GM18502 (cell line): ENCODE results near the gene MSX2.

Experiments
- ATAC-seq: cut with Tn5 transposase; IDR thresholded peaks from one replicate; pipeline ENCODE4 v1.9.1; 2021; ENCODE audit warnings: mild to moderate bottlenecking; ENCODE audit not compliant: unreplicated experiment, poor library complexity

Gene MSX2

GRCh38 chr5:174717826-174718455 is 6.4 kb upstream of the MSX2 start:
- ATAC-seq = no peak

GRCh38 chr5:174718880-174719610 is 5.3 kb upstream of the MSX2 start:
- no peak for ATAC-seq

DNA sequence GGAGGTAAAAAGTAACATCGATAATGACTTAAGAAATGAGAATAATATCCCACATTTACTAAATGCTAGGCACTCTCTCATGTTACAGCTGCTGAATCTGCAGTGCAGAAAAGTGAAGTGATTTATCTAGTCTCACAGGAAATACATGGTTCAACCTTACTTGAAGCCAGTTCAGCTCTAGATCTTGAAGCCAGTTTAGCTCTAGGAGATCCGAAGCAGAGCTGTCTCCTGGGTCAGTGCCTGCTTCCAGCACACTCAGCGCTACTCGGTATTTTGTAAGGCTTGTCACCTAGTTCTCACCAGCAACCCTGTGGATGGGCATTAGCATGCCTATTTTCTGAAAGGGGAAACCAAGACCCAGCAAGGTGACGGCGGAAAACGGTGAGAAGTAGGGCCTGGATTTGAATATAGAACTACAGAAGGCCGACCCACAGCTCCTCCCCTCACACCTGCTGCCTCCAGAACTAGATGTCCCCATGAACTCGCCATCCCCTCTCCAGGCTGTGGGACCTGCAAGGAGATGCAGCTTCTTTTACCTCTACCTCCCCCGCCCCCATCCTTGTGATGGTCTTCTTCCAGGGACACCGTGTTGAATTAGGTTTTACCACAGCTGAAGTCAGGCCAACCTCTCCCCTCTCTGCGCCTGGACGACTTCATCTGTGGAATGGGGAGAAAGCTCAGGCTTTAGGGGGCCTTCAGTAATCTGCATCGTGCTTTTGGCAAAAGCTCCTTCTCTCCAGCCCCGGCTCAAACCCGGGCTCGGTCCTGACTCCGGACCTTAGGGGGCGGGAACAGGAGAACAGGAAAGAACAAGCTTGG is 4.4 kb upstream of the MSX2 start:
- ATAC-seq = no peak

DNA sequence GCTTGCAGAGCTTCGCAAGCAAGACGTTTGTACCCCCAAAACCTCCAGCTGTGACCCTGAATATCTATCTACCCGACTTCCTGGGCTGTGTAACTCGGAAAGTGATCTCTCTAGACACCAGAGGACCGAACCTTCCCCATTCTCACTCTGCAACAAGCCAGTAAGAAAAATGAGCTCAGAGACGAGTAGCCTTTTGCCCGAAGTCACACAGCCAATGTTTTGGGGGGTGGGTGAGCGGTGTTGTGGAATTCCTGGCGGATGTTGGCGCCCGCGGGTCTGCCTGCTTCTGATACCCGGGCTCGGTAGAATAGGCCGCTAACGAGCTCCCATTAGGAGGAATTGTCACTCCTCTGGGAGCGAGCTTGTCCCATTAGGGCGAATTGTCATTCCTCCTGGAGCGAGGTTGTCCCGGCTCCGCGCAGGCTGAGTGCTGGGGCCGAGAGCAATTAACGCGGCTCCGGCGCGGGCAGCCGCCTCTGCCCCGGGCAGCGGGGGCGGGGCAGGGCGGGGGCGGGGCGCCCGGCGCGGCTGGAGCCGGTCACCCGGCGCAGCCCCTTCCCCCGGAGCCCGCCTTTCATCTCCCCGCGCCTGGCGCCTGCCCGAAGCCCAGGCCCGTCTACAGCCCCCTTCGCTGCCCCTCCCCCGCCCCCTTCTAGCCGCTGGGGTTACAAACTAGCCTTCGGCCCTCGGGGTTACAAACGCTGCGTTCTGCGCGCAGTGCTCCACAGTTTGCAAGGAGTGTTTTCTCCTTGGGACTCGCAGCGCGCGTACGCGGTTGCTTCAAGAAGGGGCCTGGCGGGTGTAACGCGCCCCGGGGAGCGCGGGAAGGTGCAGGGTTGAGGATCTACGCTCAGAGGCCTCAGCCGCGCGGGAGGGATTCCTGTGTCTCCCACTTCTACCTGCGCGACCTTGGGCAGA is 3.5 kb upstream of the MSX2 start:
- ATAC-seq = no peak

GRCh38 chr5:174721530-174722432 is 2.6 kb upstream of the MSX2 start:
- no peak for ATAC-seq

GRCh38 chr5:174722500-174722899 is 1.9 kb upstream of the MSX2 start:
- ATAC-seq = no peak

GRCh38 chr5:174723315-174723978 is 935 bp upstream of the MSX2 start:
- ATAC-seq = no peak

DNA sequence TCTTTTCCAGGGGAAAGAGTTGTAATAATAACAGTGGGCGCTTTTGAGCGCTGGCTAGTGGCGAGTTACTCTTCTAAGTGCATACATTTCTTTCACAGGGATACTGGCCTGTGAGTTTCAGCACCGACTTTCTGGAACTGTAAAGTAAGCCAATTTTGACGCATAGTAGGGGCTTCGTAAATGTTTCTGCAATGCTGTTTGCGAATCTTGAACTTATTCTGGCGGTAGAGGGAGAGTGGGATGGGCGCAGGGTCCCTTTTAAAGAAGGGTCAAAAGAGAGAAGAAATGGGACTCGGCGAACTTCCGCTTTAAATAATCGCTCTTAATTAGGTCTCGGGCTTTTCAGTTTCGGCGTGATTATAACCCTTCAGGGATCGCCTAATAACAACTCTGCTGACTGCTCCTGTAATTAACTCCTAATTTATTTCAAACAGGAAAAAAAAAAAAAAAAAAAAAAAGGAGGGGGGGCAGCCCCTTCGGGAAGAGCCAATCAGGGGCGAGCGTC is 351 bp upstream of the MSX2 start:
- no peak for ATAC-seq

GRCh38 chr5:174725261-174725990 is 1.0 kb downstream of the MSX2 start:
- no peak for ATAC-seq

DNA sequence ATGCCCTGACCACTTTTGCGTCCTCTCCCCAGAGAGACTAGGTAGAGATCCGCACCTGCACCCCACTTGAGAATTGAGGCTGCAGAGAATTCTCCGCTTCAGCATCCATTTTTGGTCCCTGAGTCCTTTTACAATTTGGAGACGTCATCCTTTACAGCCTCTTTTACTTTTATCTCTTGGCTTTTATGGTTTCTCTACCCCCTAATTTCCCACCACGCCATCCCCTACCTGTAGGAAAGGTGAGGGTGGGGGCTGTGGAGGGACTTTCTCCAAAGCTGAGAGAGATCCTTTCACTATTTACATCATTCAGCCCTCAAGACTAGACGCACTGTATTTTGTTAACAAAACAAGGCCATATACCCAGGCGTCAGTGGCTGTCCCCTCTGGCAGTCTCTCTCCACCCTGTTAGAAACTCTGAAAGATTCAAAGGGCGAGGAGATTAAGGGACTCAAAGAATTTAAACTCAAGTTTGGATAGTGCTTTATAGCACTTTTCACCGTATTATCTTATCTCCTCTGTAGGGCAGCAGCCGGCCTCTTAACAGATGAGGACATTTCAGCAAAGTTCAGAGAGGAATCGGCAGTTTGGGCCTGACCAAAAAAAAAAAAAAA is 1.7 kb downstream of the MSX2 start:
- ATAC-seq = no peak

- ATAC-seq = no peak
Observed at GRCh38 chr5:174726916-174727793, 2.8 kb downstream of the MSX2 start.

- ATAC-seq = no peak
Observed at GRCh38 chr5:174727794-174728680, 3.7 kb downstream of the MSX2 start.

GRCh38 chr5:174729075-174729680 is 4.8 kb downstream of the MSX2 start:
- ATAC-seq = no peak

GRCh38 chr5:174731214-174732035 is 7.0 kb downstream of the MSX2 start:
- no peak for ATAC-seq
